HG03565 (cell line): ENCODE data around the gene TNNC2.
"Not testable (repeated sequence)": the region's sequence is repeated elsewhere in the genome, so short reads cannot be mapped to it uniquely, and the experiment has no call there.

Source experiments
- ATAC-seq: cut with Tn5 transposase; IDR thresholded peaks from one replicate; pipeline ENCODE4 v1.9.1; 2021; ENCODE audit warnings: mild to moderate bottlenecking, moderate library complexity; ENCODE audit not compliant: unreplicated experiment

TNNC2 gene

DNA sequence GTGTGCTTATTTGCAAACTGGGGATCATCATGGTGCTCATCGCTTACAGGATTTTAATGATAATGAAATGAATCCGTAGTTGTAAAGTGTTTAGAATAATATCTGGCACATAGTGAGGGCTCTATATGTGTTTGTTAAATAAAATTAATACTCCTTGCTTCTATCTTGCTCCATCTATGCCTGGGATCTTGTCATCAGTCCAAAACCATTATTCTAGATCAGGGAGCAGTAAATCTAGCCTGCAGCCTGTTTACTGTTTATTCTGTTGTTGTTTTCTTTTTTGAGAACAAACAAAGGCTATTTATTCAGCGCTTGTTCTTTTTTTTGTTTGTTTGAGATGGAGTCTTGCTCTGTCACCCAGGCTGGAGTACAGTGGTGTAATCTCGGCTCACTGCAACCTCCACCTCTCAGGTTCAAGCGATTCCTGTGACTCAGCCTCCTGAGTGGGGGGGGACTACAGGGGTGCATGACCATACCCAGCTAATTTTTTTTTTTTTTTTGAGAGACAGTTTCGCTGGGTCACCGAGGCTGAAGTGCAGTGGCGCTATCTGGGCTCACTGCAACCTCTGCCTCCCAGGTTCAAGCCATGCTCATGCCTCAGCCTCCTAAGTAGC lies 22.0 kb upstream of the TNNC2 start:
- no peak for ATAC-seq

DNA sequence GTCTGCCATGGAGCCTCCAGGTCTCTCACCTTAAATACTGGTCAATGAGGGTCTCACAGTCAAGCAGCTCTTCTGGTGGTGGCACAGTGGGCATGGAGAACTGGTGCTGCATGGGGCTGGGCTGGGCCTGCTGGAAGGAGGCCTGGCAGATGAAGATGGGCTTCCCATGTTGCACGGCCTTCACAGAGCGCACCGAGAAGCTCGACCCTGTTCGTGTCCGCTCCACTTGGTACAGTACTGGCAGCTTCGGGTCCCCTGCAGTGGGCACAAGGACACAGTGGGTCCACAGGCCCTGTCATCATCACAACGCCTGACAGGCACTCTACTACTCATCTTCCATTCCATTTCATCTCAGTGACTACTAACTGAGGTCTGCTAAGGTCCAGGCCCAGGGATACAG lies 21.3 kb upstream of the TNNC2 start:
- no peak for ATAC-seq

DNA sequence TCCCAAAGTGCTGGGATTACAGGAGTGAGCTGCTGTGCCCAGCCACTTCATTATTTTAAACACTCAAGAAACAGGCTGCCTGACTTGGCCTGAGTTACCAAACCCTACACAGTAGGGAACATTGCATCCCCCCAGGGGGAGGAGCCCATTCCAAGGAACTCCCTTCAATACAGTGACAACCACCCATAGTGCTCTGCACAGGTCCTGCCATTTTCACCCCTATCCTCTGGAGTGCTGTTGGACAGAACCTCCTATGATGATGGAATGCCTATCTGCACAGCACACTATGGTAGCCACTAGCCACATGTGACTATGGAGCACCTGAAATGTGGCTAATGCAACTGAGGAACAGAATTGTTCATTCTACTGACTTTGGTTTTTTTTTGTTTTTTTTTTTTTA lies 18.3 kb upstream of the TNNC2 start:
- ATAC-seq = no peak

DNA sequence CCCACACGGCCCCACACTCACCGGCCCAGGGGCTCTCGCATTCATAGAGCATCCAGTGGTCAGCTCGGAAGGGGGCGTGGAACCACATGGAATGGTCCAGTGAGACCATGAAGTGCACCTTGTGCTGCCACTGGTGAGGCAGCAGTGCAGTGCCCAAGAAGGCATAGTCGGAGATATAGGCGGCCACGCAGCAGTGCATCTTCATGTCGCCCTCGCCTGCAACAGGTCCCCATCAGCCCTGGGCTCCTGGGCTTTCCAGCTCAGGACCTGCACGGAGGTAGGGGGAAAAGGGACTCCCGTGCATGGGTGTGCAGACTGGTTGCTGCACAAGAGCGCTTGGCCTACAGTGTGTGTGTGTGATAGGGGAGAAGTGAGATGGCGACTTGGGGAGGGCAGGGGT lies 16.4 kb upstream of the TNNC2 start:
- ATAC-seq = no peak

DNA sequence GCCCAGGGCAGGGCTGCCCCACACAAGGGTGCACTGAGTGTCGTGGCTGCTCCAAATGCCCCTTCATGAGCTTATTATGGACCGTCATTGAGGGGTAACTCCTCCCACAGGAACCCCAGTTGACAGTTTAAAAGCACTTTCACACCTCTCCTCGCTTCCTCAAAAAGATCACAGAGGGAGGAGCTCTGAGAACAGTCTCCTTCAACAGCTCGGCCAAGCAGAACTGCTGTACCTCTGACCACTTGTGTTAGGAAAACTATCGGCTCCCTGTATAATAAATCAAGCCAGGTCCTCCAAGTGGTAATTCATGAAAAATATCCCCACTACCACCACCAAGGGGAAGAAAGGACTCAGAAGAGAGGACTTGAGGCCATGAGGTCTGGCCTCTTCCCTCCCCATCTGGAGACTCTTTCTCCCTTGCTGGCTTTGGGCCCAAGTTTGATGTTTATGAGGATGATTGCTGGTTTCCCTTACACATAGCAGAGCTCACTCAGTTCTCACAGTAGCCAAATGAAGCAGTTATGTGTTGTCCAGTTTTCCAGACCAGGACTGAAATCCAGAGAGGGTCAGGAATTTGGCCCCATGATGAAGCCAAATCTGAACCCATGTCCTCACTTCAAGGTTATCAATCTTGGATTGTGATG lies 15.2 kb upstream of the TNNC2 start:
- ATAC-seq = no peak

DNA sequence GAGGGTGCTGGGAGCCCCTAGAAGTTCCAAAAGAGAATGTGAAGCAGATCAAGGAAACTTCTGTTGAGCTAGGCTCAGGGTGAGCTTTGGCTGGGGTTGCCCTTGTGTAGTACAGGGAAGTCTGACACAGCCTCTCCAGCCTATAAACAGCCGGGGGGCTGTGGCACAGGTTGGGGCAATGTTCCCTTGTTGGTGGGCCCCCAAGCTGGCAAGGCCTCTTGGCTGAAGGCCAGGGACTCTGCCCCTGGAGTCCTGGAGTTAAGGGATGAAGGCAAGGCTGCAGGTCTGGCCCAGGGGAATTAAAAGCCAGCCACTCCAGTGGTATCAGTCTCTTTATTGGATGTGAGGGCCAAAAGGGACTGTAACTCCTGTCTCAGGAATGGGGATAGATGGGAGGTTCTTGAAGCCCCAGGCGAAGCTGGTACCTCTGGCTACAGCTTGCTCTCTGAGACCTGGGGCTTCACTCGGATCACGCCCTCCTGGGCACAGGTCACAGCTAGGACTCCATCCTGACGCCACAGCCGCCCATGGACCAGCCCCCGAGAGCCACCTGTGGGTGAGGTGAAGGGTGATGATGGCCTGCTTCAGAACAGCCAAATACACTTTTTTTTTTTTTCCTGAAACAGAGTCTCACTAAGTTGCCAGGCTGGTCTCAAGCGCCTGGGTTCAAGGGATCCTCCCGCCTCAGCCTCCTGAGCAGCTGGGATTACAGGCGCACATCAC lies 14.5 kb upstream of the TNNC2 start:
- no peak for ATAC-seq

DNA sequence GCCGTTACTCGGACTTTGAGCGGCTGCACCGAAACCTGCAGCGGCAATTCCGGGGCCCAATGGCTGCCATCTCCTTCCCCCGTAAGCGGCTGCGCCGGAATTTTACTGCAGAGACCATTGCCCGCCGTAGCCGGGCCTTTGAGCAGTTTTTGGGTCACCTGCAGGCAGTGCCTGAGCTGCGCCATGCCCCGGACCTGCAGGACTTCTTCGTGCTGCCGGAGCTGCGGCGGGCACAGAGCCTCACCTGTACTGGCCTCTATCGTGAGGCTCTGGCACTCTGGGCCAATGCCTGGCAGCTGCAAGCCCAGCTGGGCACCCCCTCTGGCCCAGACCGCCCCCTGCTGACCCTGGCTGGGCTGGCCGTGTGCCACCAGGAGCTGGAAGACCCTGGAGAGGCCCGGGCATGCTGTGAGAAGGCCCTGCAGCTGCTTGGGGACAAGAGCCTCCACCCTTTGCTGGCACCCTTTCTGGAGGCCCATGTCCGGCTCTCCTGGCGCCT lies 13.6 kb upstream of the TNNC2 start:
- ATAC-seq = no peak

DNA sequence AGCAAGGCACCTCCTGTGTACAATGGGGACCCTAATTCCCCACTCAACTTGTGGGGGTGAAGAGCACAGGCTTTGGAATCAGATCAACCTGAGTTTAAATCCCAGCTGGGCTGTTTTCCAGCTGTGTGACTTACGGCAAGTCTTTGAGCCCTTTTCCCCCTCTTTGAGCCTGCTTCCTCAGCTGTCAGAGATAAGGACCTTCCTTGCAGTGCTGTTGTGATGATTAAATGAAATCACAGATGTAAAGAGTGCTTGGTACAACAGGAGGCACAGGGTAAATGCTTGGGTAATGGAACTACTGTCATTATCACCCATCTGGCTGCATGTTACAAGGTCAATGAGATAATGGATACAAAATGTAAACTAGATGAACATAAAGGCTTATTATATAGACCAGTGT lies 9.7 kb upstream of the TNNC2 start:
- ATAC-seq = no peak

DNA sequence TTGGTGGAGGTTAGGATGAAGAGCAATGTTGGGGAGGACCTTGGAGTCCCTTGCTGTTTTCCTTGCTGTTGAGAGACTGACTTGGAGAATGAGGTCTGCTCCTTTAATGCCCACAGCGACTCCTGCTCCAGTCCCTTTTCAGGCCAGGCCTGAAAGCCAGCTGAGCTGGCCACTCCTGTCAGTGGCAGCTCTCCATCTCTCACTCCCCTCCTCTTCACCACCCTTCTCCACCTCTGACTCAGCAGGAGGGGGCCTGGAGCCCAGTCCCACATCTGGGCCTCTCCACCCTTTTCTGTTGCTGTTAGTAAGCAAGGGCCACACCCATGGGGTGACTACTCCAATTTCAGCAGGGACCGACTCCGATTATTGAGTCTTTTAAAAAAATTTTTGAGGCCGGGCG lies 8.7 kb upstream of the TNNC2 start:
- ATAC-seq = no peak

DNA sequence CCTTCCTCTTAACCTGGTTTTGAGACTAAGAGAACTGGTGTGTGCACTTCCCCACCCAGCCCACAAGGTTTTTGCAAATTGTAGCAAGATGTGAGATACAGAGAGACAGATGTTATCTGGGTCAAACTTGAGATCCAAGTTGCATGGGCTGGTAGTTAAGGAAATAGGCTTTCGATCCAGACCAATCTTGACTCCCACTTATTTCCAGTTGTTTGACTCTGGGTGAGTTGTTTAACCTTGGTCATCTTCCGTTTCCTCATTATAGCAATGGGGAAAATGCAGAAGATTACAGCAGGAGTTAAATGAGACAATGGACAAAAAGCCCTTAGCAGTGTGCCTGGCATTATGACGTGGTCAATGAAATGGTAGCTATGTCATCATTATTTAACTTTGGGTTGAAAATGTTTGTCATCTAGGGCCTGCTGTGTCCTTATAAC lies 8.2 kb upstream of the TNNC2 start:
- ATAC-seq = no peak

DNA sequence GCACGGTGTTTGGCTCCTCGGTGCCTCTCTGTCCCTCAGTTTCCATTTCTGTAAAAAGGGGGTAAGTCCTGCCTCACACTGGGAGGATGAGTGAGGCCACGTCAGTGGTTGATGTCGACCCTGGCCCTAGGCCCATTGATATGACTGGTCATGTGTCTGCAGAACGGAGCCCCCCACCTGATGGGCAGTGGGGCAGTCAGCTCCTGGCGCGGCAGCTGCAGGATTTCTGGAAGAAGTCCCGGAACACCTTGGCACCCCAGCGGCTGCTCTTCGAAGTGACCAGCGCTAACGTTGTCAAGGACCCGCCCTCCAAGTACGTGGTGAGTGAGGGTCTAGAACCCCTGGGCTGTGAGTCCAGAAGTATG lies 7.7 kb upstream of the TNNC2 start:
- no peak for ATAC-seq

DNA sequence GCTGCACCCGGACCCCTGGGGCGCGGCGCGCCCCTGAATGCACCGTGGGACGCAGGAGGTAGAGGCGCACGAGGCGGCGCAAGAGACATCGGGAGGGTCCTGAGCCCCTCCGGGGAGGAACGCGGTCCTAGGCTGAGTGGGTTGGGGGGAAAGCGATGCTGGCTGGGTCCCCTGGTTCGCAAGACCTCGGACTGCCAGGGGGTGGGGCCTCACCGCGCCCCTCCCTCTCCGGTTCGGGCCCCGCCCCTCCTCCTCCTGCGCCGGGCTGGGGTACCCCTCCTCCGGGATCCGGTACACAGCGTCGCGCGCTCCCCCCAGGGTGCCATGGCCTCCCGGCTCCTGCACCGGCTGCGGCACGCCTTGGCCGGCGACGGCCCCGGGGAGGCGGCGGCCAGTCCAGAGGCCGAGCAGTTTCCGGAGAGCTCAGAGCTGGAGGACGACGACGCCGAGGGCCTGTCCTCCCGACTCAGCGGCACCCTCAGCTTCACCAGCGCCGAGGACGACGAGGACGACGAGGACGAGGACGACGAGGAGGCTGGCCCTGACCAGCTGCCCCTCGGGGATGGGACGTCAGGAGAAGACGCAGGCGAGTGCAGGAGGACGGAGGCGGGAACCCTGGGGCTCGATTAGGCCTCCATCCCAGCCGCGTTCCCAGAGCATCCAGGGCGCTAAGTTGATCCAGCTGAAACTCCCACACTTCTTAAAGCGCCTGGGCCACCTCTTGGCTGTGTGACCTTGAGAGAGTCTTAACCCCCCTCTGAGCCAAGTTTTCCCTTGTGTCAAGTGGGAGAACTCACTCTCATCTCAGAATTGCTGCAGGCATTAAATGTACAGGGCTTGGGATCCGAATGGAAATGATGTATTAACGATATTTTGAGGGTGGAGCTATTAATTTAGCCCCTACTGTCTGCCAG lies 7.0 kb upstream of the TNNC2 start:
- no peak for ATAC-seq

DNA sequence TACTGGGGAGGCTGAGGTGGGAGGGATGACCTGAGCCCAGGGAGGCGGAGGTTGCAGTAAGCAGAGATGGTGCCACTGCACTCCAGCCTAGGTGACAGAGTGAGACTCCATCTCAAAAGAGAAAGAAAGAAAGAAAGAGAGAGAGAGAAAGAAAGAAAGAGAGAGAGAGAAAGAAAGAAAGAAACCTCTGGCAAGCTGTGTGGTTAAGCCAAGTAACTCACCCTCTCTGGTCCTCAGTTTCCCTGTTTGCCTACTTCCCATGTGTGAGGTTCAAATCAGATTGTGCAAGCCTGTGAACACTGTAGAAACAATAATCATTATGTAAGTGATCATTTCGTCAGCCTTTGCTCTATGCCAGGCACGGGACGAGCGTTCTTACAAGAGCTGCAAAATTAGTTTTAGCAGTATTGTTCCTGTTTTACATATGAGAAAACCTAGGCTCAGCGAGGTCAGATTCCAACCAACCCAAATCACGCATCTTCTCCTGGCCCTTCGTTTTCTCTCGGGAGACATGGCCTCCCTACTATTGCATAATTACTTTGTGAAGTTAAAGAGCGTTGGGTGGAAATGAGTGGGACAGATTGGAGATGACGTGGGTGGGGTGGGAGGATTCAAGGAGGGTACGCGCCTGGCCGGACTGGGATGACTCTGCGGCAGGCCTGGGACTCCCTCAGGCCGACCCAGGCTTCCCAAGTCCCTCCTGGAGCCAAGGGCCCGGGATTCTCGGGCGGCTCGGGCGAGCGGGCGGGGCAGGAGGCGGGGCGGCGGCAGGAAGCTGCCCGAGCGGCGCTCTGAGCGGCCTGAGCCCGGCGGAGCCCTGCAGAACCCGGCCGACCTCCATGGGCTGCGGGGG lies 6.1 kb upstream of the TNNC2 start, which contains the start of gene SNX21:
TSS of gene SNX21 (plus strand) at position 770 of the 853 bp plus-strand sequence. CDS start 121 bp downstream, outside the sequence.
- no peak for ATAC-seq

DNA sequence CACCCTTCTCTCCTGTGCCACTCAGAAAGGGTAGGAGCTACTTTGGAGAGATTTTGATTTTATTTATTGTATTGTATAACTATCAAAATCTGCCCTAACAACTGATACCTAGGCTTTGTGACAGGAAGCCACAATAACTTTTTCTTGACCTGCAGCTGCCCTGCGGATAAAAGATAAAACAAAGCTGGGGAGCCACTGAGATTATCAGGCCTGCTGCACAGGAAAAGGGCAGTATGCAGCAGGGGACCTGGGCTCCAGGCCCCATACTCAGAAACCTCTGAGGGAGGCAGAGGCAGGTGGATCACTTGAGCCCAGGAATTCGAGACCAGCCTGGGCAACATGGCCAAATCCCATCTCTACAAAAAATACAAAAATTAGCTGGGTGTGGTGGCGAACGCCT lies 5.5 kb upstream of the TNNC2 start:
- no peak for ATAC-seq

DNA sequence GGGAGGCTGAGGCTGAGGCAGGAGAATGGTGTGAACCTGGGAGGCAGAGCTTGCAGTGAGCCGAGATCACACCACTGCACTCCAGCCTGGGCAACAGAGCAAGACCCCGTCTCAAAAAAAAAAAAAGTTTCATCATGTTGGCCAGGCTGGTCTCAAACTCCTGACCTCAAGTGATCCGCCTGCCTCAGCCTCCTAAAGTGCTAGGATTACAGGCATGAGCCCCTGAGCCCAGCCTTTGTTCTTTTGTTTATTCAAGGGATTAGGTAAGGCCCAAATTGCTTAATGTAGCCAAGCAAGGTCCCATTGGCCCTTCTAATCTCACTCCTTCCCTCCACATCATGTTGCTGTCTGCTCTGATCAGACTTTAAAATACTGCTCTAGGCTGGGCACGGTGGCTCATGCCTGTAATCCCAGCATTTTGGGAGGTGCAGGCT lies 2.6 kb upstream of the TNNC2 start:
- ATAC-seq = not testable (repeated sequence)

DNA sequence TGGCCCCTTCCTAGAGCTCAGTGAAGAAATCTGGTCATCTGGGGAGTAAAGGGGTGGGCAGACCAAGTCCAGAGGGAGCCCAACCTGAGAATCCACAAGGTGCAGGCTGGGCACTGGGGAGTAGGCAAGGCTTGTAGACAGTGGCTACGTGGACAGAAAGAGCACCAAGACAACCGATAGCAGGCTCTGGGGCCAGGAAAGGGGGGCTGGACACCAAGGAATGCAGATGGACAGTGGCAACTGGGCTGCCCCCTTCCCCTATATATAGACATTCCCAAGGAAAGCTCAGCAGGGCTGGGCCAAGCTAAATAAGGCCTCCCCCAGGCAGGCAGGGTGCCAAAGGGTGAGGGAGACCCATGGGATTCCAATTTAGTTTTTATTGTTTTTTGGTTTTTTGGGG lies 1.5 kb upstream of the TNNC2 start:
- no peak for ATAC-seq

DNA sequence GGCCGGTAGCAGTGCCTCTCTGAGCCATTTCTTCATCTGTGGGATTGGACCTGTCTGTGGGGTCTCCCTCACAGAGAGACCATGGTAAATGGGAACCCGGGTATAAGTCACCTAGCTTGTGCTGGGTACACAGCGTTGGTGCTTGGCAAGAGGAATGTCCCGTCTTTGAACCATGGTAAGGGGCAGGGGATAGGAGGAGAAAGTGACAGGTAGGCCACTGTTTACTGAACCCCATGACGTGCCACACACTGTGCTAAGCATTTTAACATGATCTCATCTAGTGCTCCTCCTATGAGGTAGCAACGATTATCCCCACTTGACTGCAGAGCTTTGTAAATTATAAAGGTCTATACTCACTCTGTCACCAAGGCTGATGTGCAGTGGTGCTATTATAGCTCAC lies 600 bp upstream of the TNNC2 start:
- no peak for ATAC-seq

DNA sequence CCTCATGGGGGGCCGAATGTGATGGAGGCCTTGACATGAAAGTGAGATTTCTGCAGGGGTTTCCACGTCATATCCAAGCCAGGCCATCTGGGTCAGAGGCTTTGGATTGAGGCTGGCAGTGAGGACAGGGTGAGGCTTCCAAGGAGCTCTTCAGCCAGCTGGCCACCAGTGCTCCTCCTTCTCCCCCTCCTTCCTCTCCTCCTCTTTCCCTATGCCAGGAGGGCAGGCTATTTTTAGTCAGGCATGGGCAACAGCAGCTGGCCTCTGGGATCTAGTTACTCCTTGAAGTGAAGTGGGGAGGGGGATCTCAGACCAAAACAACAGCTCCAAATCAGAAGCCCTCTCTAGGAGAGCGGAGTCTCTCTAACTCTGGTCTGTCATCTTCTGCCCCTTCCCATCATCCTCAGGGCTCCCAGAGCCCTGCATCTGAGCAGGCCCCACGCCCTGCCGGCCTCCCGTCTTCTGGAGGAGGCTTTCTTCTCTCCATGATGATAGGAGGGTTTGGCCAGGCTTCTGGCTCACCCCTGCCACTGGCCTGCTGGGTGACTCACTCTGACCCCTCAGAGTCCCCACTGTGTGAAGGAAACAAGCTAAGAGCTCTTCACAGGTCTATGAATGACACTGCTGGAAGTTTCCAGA lies 612 bp downstream of the TNNC2 start:
- no peak for ATAC-seq

DNA sequence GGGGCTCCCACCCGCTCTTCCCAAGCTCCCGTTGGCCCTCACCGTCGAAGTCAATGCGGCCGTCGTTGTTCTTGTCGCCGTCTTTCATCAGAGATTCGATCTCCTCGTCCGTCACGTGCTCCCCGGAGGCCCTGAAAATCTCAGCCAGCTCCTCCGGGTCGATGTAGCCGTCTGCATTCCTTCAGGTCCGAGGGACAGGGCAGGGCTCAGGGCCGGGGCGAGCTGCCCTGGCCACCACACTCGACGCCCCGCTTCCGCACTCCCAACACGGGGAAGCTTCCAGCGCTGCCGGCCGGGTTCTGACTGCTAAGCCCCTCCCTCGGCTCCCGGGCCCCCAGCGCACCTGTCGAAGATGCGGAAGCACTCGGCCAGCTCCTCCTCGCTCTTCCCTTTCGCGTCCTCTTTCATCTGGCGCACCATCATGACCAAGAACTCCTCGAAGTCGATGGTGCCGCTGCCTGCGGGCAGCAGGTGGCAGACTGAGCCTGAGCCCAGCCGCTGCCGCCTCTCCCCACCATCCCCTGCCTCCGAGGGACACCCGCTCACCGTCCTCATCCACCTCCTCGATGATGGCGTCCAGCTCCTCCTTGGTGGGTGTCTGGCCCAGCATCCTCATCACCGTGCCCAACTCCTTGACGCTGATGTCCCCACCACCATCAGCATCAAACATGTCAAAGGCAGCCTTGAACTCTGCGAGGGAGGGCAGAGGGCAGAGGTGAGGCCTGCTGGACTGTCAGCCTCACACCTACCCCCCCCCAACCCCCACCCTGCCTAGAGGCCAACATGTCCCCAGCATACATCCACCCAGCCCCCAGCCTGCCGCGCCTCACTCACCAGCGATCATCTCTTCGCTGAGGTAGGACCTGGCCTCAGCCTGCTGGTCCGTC lies 2.9 kb downstream of the TNNC2 start:
- ATAC-seq = no peak
